Lung (tissue), 12 donors: ENCODE results near the gene ICAM4. TPM values are rescaled to one million over a fixed set of nuclear protein-coding genes. Genes with fewer than 3 reads are reported as not detected.

Source experiments
- ATAC-seq: fragments of 200-7000 bp; cut with Tn5 transposase; one replicate; pipeline ENCODE4 v1.9.1; 2020; ENCODE audit warnings: moderate number of reproducible peaks; ENCODE audit not compliant: insufficient read depth, low FRiP score
- DNase-seq, 3 donors: peaks; one replicate each; pipeline ENCODE4 v3.0.0-alpha.2; 2013 to 2017
- H3K27ac ChIP-seq, 2 donors: one replicate each; pipeline ENCODE4 v1.5.1; 2013; ENCODE audit warnings: mild to moderate bottlenecking in 2 of 2, moderate library complexity in 2 of 2, control low read depth in 1 of 2, inconsistent platforms in 1 of 2, low read depth in 1 of 2, low read length in 1 of 2
- H3K27me3 ChIP-seq, 3 donors: one replicate each; pipeline ENCODE4 v1.5.1; 2013; ENCODE audit warnings: low read length in 2 of 3; ENCODE audit not compliant: control insufficient read depth in 3 of 3, insufficient read depth in 3 of 3
- H3K36me3 ChIP-seq, 4 donors: one replicate each; pipeline ENCODE4 v1.5.1; 2013; ENCODE audit warnings: low read length in 4 of 4, mild to moderate bottlenecking in 1 of 4, moderate library complexity in 1 of 4; ENCODE audit not compliant: control insufficient read depth in 4 of 4, insufficient read depth in 4 of 4
- H3K4me1 ChIP-seq, 5 donors: one replicate each; pipeline ENCODE4 v1.5.1; 2013; ENCODE audit warnings: low read length in 5 of 5, mild to moderate bottlenecking in 2 of 5, moderate library complexity in 1 of 5; ENCODE audit not compliant: control insufficient read depth in 5 of 5, insufficient read depth in 5 of 5
- H3K4me3 ChIP-seq: one replicate; pipeline ENCODE4 v1.5.1; 2013; ENCODE audit warnings: mild to moderate bottlenecking, control low read depth, moderate library complexity
- H3K9ac ChIP-seq, 2 donors: one replicate each; pipeline ENCODE4 v1.5.1; 2013; ENCODE audit warnings: low read length in 2 of 2, control low read depth in 1 of 2; ENCODE audit not compliant: insufficient read depth in 1 of 2
- H3K9me3 ChIP-seq, 4 donors: one replicate each; pipeline ENCODE4 v1.5.1; 2013; ENCODE audit warnings: low read length in 3 of 4, mild to moderate bottlenecking in 1 of 4, moderate library complexity in 1 of 4; ENCODE audit not compliant: control insufficient read depth in 4 of 4, insufficient read depth in 3 of 4
- WGBS, 2 donors: extraction: QIAGEN DNeasy Blood & Tissue Kit; methylation state at CpG; one replicate each; pipeline ENCODE4 v1.1.7; 2013; 5-methylcytosine and 5-hydroxymethylcytosine counted together
- polyA plus RNA-seq, 2 donors: library from polyadenylated mRNA; stranded (reverse); fragments of 200-250 nt; gene quantifications; one replicate each; pipeline ENCODE4 v1.2.1, GENCODE V29; 2013
- total RNA-seq, 2 donors: library from RNA; depleted of rRNA in 1 of 2; stranded (reverse); fragments of >200 nt in 1 of 2; gene quantifications; one replicate each; pipeline ENCODE4 v1.2.1, GENCODE V29; 2014 to 2021
- TF ChIP-seq, protein P1 (sequence below): IDR thresholded peaks from 2 replicates; pipeline ENCODE4 v1.5.1; 2012; ENCODE audit warnings: mild to moderate bottlenecking; ENCODE audit errors: control extremely low read depth, extremely low read depth
- donor health status: control.
- donor health status: control.
- donor health status: Bipolar disorder and iron deficiency.
- donor health status: healthy.
- donor health status: DM: yes; HTN: yes; CAD: no.

ICAM4 gene
- total and polyA plus RNA-seq, 4 donors = 4.6 to 38.8 (median 8.1) TPM

DNA sequence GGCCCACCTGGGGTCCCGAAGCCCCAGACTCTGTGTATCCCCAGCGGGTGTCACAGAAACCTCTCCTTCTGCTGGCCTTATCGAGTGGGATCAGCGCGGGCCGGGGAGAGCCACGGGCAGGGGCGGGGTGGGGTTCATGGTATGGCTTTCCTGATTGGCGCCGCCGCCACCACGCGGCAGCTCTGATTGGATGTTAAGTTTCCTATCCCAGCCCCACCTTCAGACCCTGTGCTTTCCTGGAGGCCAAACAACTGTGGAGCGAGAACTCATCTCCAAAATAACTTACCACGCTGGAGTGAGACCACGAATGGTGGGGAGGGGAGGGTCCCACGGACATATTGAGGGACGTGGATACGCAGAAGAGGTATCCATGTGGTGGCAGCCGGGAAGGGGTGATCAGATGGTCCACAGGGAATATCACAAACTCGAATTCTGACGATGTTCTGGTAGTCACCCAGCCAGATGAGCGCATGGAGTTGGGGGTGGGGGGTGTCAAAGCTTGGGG is 2.0 kb downstream of the ICAM4 start:
- no peak overlapping the region for H3K4me3 ChIP-seq
- ATAC-seq (peak; percentile 14), DNase-seq (peak; percentile 74 to 77 (median 76))
- H3K9me3 ChIP-seq = peaks cover 0 to 2% (median 0%) of the 10 kb centered on the region in 4 donors
- WGBS, 2 donors = 6% methylated on average over 23 of the region's 23 CpGs
- H3K9ac ChIP-seq = no peak overlapping the region
- H3K27me3 ChIP-seq = peaks cover 0 to 36% (median 18%) of the 10 kb centered on the region in 3 donors
- TF ChIP-seq, protein P1, sequence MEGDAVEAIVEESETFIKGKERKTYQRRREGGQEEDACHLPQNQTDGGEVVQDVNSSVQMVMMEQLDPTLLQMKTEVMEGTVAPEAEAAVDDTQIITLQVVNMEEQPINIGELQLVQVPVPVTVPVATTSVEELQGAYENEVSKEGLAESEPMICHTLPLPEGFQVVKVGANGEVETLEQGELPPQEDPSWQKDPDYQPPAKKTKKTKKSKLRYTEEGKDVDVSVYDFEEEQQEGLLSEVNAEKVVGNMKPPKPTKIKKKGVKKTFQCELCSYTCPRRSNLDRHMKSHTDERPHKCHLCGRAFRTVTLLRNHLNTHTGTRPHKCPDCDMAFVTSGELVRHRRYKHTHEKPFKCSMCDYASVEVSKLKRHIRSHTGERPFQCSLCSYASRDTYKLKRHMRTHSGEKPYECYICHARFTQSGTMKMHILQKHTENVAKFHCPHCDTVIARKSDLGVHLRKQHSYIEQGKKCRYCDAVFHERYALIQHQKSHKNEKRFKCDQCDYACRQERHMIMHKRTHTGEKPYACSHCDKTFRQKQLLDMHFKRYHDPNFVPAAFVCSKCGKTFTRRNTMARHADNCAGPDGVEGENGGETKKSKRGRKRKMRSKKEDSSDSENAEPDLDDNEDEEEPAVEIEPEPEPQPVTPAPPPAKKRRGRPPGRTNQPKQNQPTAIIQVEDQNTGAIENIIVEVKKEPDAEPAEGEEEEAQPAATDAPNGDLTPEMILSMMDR = no peak
- H3K4me1 ChIP-seq = peaks cover 0 to 70% (median 46%) of the 10 kb centered on the region in 5 donors
- H3K36me3 ChIP-seq = peaks cover 0 to 24% (median 3%) of the 10 kb centered on the region in 4 donors
- peak overlapping the region in 1 of 2 donors; percentile 9 for H3K27ac ChIP-seq

DNA sequence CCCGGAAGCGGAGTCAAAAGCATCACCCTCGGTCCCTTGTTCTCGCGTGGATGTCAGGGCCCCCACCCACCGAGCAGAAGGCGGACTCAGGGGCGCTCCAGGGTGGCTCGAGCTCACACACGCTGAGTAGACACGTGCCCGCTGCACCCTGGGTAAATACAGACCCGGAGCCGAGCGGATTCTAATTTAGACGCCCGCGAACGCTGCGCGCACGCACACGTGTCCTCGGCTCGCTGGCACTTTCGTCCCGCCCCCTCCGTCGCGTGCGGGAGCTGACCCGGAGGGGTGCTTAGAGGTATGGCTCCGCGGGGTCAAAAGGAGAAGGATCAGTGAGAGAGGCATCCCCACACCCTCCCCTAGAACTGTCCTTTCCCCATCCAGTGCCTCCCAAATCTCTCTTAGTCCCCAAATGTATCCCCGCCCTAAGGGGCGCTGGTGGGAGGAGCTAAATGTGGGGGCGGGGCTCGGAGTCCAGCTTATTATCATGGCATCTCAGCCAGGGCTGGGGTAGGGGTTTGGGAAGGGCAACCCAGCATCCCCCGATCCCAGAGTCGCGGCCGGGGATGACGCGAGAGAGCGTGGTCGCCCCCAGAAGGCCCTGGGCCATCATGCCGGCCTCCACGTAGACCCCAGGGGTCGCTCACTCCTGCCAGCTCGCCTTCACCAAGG is 2.5 kb downstream of the ICAM4 start:
- H3K9ac ChIP-seq = no peak overlapping the region
- H3K9me3 ChIP-seq = peaks cover 0 to 5% (median 0%) of the 10 kb centered on the region in 4 donors
- peaks cover 0 to 41% (median 18%) of the 10 kb centered on the region in 3 donors for H3K27me3 ChIP-seq
- peaks cover 0 to 18% (median 3%) of the 10 kb centered on the region in 4 donors for H3K36me3 ChIP-seq
- no peak overlapping the region for H3K4me3 ChIP-seq
- H3K27ac ChIP-seq = peak overlapping the region in 1 of 2 donors; percentile 9
- TF ChIP-seq, protein P1 = no peak
- 0 to 1% methylated on average over 45 to 50 of the region's 50 CpGs for WGBS, 2 donors
- DNase-seq (peak; percentile 65 to 71 (median 70)), ATAC-seq (peak; percentile 4)
- peaks cover 0 to 70% (median 42%) of the 10 kb centered on the region in 5 donors for H3K4me1 ChIP-seq

DNA sequence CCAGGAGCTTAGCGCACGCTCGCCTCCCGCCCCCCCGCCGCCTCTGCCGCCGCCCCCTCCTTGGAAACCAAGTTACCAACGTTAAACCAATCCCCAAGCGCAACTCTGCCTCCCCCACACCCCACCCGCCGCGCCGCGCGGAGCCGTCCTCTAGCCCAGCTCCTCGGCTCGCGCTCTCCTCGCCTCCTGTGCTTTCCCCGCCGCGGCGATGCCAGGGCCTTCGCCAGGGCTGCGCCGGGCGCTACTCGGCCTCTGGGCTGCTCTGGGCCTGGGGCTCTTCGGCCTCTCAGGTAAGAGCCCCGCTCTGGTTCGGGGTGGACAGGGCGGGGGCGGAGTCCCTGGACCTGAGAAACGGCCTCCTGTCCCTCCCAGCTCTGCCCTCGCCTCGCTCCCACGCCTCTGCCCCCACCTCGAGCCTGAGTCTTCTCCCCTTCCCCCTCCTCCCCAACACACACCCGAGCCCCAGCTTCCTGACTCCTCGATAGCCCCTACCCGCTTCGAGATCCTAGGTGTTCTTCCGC is 3.1 kb downstream of the ICAM4 start, which contains the start of gene ICAM5:
TSS of gene ICAM5 (plus strand) at position 117 of the 521 bp plus-strand sequence. CDS start at position 209, 92 bp downstream.
- 0 to 2% methylated on average over 23 to 44 of the region's 45 CpGs for WGBS, 2 donors
- Histone ChIP-seq H3K36me3 (peaks cover 0 to 12% (median 3%) of the 10 kb centered on the region in 4 donors), H3K4me1 (peaks cover 0 to 70% (median 42%) of the 10 kb centered on the region in 5 donors), H3K9me3 (peaks cover 0 to 7% (median 0%) of the 10 kb centered on the region in 4 donors), H3K9ac (no peak within 1 kb of the TSS), H3K27me3 (peaks cover 0 to 47% (median 18%) of the 10 kb centered on the region in 3 donors), H3K4me3 (no peak within 1 kb of the TSS), H3K27ac (peak within 1 kb of the TSS in 1 of 2 donors; percentile 46)
- ATAC-seq (no peak), DNase-seq (peak in 1 of 3 donors; percentile 25)
- TF ChIP-seq, protein P1 = no peak
